Panc1 (cell line): ENCODE results near the gene TIMM8A. TPM values are rescaled to one million over a fixed set of nuclear protein-coding genes. Genes with fewer than 3 reads are reported as not detected.

Source experiments
- ATAC-seq: fragments of 200-7000 bp; cut with Tn5 transposase; 2 replicates; pipeline ENCODE4 v1.9.1; 2020; ENCODE audit warnings: mild to moderate bottlenecking, moderate library complexity
- BruUV-seq: library from RNA; stranded (reverse); fragments of 400-500 nt; replicated peaks from 2 replicates; lab custom pipeline; 2021; lab: Mats Ljungman, UMichigan
- CTCF ChIA-PET: fragments of 300-600 bp; sonication (Branson Sonifier 250); formaldehyde crosslinking; loops from one replicate; lab custom pipeline; 2022; ENCODE audit warnings: antibody characterized with exemption; lab: Charles Lee
- POLR2A ChIA-PET: fragments of 300-600 bp; sonication (Branson Sonifier 250); formaldehyde crosslinking; loops from one replicate; lab custom pipeline; 2022; ENCODE audit warnings: antibody characterized with exemption; lab: Charles Lee
- DNase-seq: peaks from one replicate; pipeline ENCODE4 v3.0.0-alpha.2; 2010; ENCODE audit warnings: low read depth, low spot score
- H3K27ac ChIP-seq: 2 replicates; pipeline ENCODE4 v1.5.1; 2011; ENCODE audit warnings: mild to moderate bottlenecking, low read length, inconsistent platforms
- H3K27me3 ChIP-seq: fragments of 200-500 bp; sonication (Bioruptor generic); 2 replicates; pipeline ENCODE4 v1.6.0; 2014; ENCODE audit warnings: low read length, inconsistent platforms; ENCODE audit not compliant: control insufficient read depth, insufficient read depth
- H3K36me3 ChIP-seq: fragments of 200-500 bp; sonication (Bioruptor generic); 2 replicates; pipeline ENCODE4 v1.5.1; 2014; ENCODE audit warnings: inconsistent platforms, mild to moderate bottlenecking, low read length, moderate library complexity; ENCODE audit not compliant: control insufficient read depth, insufficient read depth
- H3K4me1 ChIP-seq: 2 replicates; pipeline ENCODE4 v1.5.1; 2011; ENCODE audit warnings: inconsistent platforms, mild to moderate bottlenecking, low read length, moderate library complexity; ENCODE audit not compliant: control insufficient read depth, insufficient read depth
- H3K4me3 ChIP-seq, 2 experiments: 2 replicates each; pipeline ENCODE4 v1.5.1; 2011 to 2012; ENCODE audit warnings: low read depth in 2 of 2, low read length in 2 of 2, mild to moderate bottlenecking in 2 of 2, inconsistent platforms in 1 of 2, moderate library complexity in 1 of 2
- H3K9me3 ChIP-seq: fragments of 200-500 bp; sonication (Bioruptor generic); 2 replicates; pipeline ENCODE4 v1.5.1; 2014; ENCODE audit warnings: low read depth, mild to moderate bottlenecking, inconsistent platforms, low read length, moderate library complexity; ENCODE audit not compliant: control insufficient read depth, insufficient read depth
- CTCF ChIP-seq: fragments of 450-650 bp; IDR thresholded peaks from 2 replicates; pipeline ENCODE4 v1.5.1; 2017; ENCODE audit warnings: mild to moderate bottlenecking
- POLR2AphosphoS5 ChIP-seq: IDR thresholded peaks from 2 replicates; pipeline ENCODE4 v1.6.1; 2012; ENCODE audit warnings: mild to moderate bottlenecking, low read depth, low read length, moderate library complexity
- REST ChIP-seq, 2 experiments: IDR thresholded peaks; 2 replicates each; pipeline ENCODE4 v1.6.1; 2011 to 2012; ENCODE audit warnings: low read depth in 2 of 2, control low read depth in 1 of 2, low read length in 1 of 2, mild to moderate bottlenecking in 1 of 2, moderate library complexity in 1 of 2; ENCODE audit not compliant: insufficient read depth in 1 of 2
- SIN3A ChIP-seq: IDR thresholded peaks from 2 replicates; pipeline ENCODE4 v1.6.1; 2012; ENCODE audit warnings: low read depth, mild to moderate bottlenecking, low read length, moderate library complexity, borderline replicate concordance; ENCODE audit not compliant: insufficient read depth
- TCF7L2 ChIP-seq: IDR thresholded peaks from 2 replicates; pipeline ENCODE4 v1.6.1; 2011; ENCODE audit warnings: mild to moderate bottlenecking, low read depth, low read length, inconsistent platforms
- in situ Hi-C: cut with HindIII; loops from 2 replicates; pipeline ENCODE4 v1.10.0; 2016; ENCODE audit warnings: low sequenced_read_pairs, low pct_unique_long_range_greater_than_20kb
- intact Hi-C: fragments of 100-400 bp; cut with micrococcal nuclease; formaldehyde crosslinking; loops from one replicate; pipeline ENCODE4 v1.10.0; 2022; ENCODE audit not compliant: unreplicated experiment
- total RNA-seq: library from RNA; stranded (reverse); gene quantifications from one replicate; pipeline ENCODE4 v1.2.1, GENCODE V29; 2021; ENCODE audit not compliant: unreplicated experiment

TIMM8A gene
- total RNA-seq, 1 experiment from 2014 or later: 39.1 TPM

GRCh38 chrX:101395789-101396188, 47.2 kb upstream of the TIMM8A start:
- no peak for TF ChIP-seq TCF7L2
- TF ChIP-seq SIN3A: no peak
- TF ChIP-seq POLR2AphosphoS5: no peak
- no peak for TF ChIP-seq CTCF
- TF ChIP-seq REST (IDR thresholded peaks at IDR 0.05; ENCODE audit: insufficient read depth in 1 of 2, low read depth in 2 of 2, low read length in 1 of 2): no peak
- peaks cover 14% of the 10 kb centered on the region for H3K4me1 ChIP-seq
- no peak overlapping the region for H3K27ac ChIP-seq
- no peaks in the 10 kb centered on the region for H3K9me3 ChIP-seq
- intact Hi-C loops (no loop called here), in situ Hi-C loops (no loop called here)
- no peak overlapping the region for H3K4me3 ChIP-seq
- H3K27me3 ChIP-seq: no peaks in the 10 kb centered on the region
- ChIA-PET CTCF (no interaction called here), POLR2A (no interaction called here)
- ATAC-seq (no peak), DNase-seq (no peak)
- H3K36me3 ChIP-seq: peaks cover 14% of the 10 kb centered on the region
- no TSS peak for BruUV-seq

GRCh38 chrX:101394372-101394771, 45.8 kb upstream of the TIMM8A start:
- in situ Hi-C loops: no loop called here
- ATAC-seq: no peak
- intact Hi-C loops: no loop called here
- peaks cover 14% of the 10 kb centered on the region for H3K4me1 ChIP-seq
- ChIA-PET POLR2A (no interaction called here), CTCF (no interaction called here)
- DNase-seq: no peak
- H3K9me3 ChIP-seq: no peaks in the 10 kb centered on the region
- H3K27ac ChIP-seq: no peak overlapping the region
- no TSS peak for BruUV-seq
- H3K4me3 ChIP-seq: no peak overlapping the region
- no peaks in the 10 kb centered on the region for H3K27me3 ChIP-seq
- peaks cover 14% of the 10 kb centered on the region for H3K36me3 ChIP-seq
- no peak for TF ChIP-seq CTCF
- no peak for TF ChIP-seq TCF7L2
- 0 out of 2 replicates have a peak, but pooled peaks have one; percentile 45 for TF ChIP-seq POLR2AphosphoS5
- TF ChIP-seq REST (IDR thresholded peaks at IDR 0.05; ENCODE audit: insufficient read depth in 1 of 2, low read depth in 2 of 2, low read length in 1 of 2): no peak
- TF ChIP-seq SIN3A: no peak
